WTC11 (cell line): Measurements from ENCODE around the gene INAFM2. TPM values are rescaled to one million over a fixed set of nuclear protein-coding genes. Genes with fewer than 3 reads are reported as not detected.

ENCODE experiments used
- ATAC-seq: fragments of 200-7000 bp; cut with Tn5 transposase; 2 replicates; pipeline ENCODE4 v1.10.0; 2021; ENCODE audit warnings: mild to moderate bottlenecking, moderate library complexity
- CTCF ChIA-PET: fragments of 300-600 bp; sonication (Branson Sonifier 250); formaldehyde crosslinking; loops from one replicate; lab custom pipeline; 2021; ENCODE audit warnings: antibody characterized with exemption; lab: Charles Lee
- POLR2A ChIA-PET: fragments of 350-600 bp; sonication (Branson Sonifier 250); formaldehyde crosslinking; loops from one replicate; lab custom pipeline; 2021; ENCODE audit warnings: antibody characterized with exemption; lab: Charles Lee
- DNase-seq: peaks from one replicate; pipeline ENCODE4 v3.0.0; 2021; ENCODE audit warnings: low spot score
- H3K27ac Mint-ChIP-seq: 2 replicates; pipeline ENCODE4 v1.8.0; 2021; ENCODE audit warnings: mixed read lengths
- H3K27me3 Mint-ChIP-seq: 2 replicates; pipeline ENCODE4 v1.8.0; 2021; ENCODE audit warnings: low read depth, mild to moderate bottlenecking, moderate library complexity, mixed read lengths
- H3K36me3 Mint-ChIP-seq: 2 replicates; pipeline ENCODE4 v1.8.0; 2021; ENCODE audit warnings: mixed read lengths
- H3K4me1 Mint-ChIP-seq: 2 replicates; pipeline ENCODE4 v1.8.0; 2022; ENCODE audit warnings: mixed read lengths
- H3K4me3 Mint-ChIP-seq: 2 replicates; pipeline ENCODE4 v1.8.0; 2021; ENCODE audit warnings: mild to moderate bottlenecking, moderate library complexity, mixed read lengths
- H3K9me3 Mint-ChIP-seq: 2 replicates; pipeline ENCODE4 v1.8.0; 2021; ENCODE audit warnings: mixed read lengths
- ATF1 ChIP-seq: sonication (generic); formaldehyde crosslinking; IDR thresholded peaks from 2 replicates; pipeline ENCODE4 v1.8.1; 2023; ENCODE audit warnings: mild to moderate bottlenecking, moderate library complexity, missing genetic modification reagents
- ELF4 ChIP-seq: sonication (generic); formaldehyde crosslinking; IDR thresholded peaks from 2 replicates; pipeline ENCODE4 v1.8.1; 2022; ENCODE audit warnings: low read depth, mild to moderate bottlenecking, moderate library complexity, missing genetic modification reagents
- FOXJ3 ChIP-seq: sonication (generic); formaldehyde crosslinking; IDR thresholded peaks from 2 replicates; pipeline ENCODE4 v1.9.0; 2021; ENCODE audit warnings: missing genetic modification reagents, mild to moderate bottlenecking, borderline replicate concordance
- IRF2 ChIP-seq: sonication (generic); formaldehyde crosslinking; IDR thresholded peaks from 2 replicates; pipeline ENCODE4 v1.8.0; 2022; ENCODE audit warnings: low read depth, missing genetic modification reagents, borderline replicate concordance
- SMAD4 ChIP-seq: sonication (generic); formaldehyde crosslinking; IDR thresholded peaks from 2 replicates; pipeline ENCODE4 v1.8.0; 2022; ENCODE audit warnings: mild to moderate bottlenecking, missing genetic modification reagents
- TP53 ChIP-seq: sonication (generic); formaldehyde crosslinking; IDR thresholded peaks from 2 replicates; pipeline ENCODE4 v1.8.1; 2023; ENCODE audit warnings: mild to moderate bottlenecking, missing genetic modification reagents
- ZNF219 ChIP-seq: sonication (generic); formaldehyde crosslinking; IDR thresholded peaks from 2 replicates; pipeline ENCODE4 v1.8.0; 2023; ENCODE audit warnings: missing genetic modification reagents, mild to moderate bottlenecking, borderline replicate concordance
- ZNF232 ChIP-seq: sonication (generic); formaldehyde crosslinking; IDR thresholded peaks from 2 replicates; pipeline ENCODE4 v1.8.0; 2022; ENCODE audit warnings: mild to moderate bottlenecking, missing genetic modification reagents
- ZNF317 ChIP-seq: sonication (generic); formaldehyde crosslinking; IDR thresholded peaks from 2 replicates; pipeline ENCODE4 v1.8.1; 2023; ENCODE audit warnings: low read depth, mild to moderate bottlenecking, moderate library complexity, missing genetic modification reagents, borderline replicate concordance
- ZNF423 ChIP-seq: fragments of 250-450 bp; sonication (Bioruptor Pico); IDR thresholded peaks from 2 replicates; pipeline ENCODE4 v2.1.2; 2022; ENCODE audit warnings: mild to moderate bottlenecking, moderate library complexity
- total RNA-seq: library from RNA; stranded (reverse); gene quantifications from 3 replicates; pipeline ENCODE4 v1.2.3, GENCODE V29; 2021
- TF ChIP-seq, protein P1 (sequence below): sonication (generic); formaldehyde crosslinking; IDR thresholded peaks from 2 replicates; pipeline ENCODE4 v1.8.1; 2022; ENCODE audit warnings: mild to moderate bottlenecking, moderate library complexity, missing genetic modification reagents
- TF ChIP-seq, protein P2 (sequence below): sonication (generic); formaldehyde crosslinking; IDR thresholded peaks from 2 replicates; pipeline ENCODE4 v1.8.0; 2023; ENCODE audit warnings: missing genetic modification reagents, mild to moderate bottlenecking, borderline replicate concordance
- TF ChIP-seq, protein P3 (sequence below): sonication (generic); formaldehyde crosslinking; IDR thresholded peaks from 2 replicates; pipeline ENCODE4 v1.8.1; 2022; ENCODE audit warnings: low read depth, missing genetic modification reagents, borderline replicate concordance
- TF ChIP-seq, protein P4 (sequence below): sonication (generic); formaldehyde crosslinking; IDR thresholded peaks from 2 replicates; pipeline ENCODE4 v1.8.0; 2022; ENCODE audit warnings: missing genetic modification reagents
- TF ChIP-seq, protein P5 (sequence below): fragments of 250-450 bp; sonication (Bioruptor Pico); IDR thresholded peaks from 2 replicates; pipeline ENCODE4 v1.9.0; 2021; ENCODE audit warnings: moderate library complexity, mild to moderate bottlenecking, inconsistent platforms, borderline replicate concordance

The INAFM2 gene
- total RNA-seq, 1 experiment from 2014 or later: 34.2 TPM

DNA sequence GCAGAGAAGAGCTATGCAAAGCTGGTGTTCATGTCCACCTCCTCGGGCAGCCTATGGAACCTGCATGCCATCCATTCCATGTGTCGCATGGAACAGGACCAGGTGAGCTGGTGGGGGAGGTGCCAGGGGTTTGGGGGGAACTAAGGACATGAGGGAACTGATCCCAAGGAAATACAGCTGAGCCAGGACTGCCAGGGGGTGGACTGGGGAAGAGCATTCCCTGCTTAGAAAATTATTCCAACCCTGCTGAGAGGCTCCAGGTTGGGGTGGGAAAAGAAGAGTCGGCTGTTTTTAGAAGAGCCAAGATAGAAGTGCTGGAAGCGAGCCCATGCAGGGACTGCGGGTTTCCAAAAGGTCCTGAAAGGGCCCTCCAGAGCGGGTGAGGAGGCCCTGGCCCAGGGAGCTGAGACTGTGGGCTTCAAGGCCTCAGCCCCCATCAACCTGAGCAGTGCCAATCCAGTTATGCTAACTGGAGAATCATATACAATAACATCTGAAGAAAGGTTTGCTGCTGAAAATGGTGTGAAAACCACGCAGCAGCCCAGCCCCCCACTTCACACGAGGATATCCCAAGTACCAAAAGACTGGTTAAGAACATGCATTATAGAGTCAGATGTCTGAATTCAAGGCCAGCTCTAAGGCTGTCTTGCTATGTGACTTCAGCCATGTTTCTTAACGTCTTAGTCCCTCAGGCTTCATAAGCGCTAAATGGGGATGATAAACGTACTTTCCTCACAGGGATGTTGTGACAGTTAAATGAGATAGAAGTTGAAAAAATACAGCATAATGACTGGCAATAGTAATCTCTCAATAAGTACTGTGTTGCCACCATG, 42.3 kb downstream of the INAFM2 start:
- Mint-ChIP-seq H3K4me1 (peaks cover 5% of the 10 kb centered on the region), H3K36me3 (no peaks in the 10 kb centered on the region), H3K4me3 (no peak overlapping the region), H3K9me3 (no peaks in the 10 kb centered on the region), H3K27ac (no peak overlapping the region), H3K27me3 (peaks cover 47% of the 10 kb centered on the region)
- ATAC-seq: no peak
- CTCF ChIA-PET: interaction anchor here (1.2 to 8.4 kb wide), 4 partner anchors 22 to 91 kb away, joined by 4 to 87 read pairs (median 62); partner anchors contain the start of gene CCDC9B
- DNase-seq: no peak
- POLR2A ChIA-PET: interaction anchor here (1.2 kb wide), 1 partner anchor 8 kb away, joined by 3 read pairs; the partner anchor contains the start of gene DISP2
- TF ChIP-seq TP53 (CRISPR knock-in tag) (no peak), IRF2 (CRISPR knock-in tag) (no peak), ELF4 (no peak), ZNF317 (CRISPR knock-in tag) (no peak), ATF1 (CRISPR knock-in tag) (no peak), ZNF232 (CRISPR knock-in tag) (no peak), FOXJ3 (CRISPR knock-in tag) (no peak)
- TF ChIP-seq, protein P1, sequence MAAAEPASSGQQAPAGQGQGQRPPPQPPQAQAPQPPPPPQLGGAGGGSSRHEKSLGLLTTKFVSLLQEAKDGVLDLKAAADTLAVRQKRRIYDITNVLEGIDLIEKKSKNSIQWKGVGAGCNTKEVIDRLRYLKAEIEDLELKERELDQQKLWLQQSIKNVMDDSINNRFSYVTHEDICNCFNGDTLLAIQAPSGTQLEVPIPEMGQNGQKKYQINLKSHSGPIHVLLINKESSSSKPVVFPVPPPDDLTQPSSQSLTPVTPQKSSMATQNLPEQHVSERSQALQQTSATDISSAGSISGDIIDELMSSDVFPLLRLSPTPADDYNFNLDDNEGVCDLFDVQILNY (CRISPR knock-in tag): no peak

DNA sequence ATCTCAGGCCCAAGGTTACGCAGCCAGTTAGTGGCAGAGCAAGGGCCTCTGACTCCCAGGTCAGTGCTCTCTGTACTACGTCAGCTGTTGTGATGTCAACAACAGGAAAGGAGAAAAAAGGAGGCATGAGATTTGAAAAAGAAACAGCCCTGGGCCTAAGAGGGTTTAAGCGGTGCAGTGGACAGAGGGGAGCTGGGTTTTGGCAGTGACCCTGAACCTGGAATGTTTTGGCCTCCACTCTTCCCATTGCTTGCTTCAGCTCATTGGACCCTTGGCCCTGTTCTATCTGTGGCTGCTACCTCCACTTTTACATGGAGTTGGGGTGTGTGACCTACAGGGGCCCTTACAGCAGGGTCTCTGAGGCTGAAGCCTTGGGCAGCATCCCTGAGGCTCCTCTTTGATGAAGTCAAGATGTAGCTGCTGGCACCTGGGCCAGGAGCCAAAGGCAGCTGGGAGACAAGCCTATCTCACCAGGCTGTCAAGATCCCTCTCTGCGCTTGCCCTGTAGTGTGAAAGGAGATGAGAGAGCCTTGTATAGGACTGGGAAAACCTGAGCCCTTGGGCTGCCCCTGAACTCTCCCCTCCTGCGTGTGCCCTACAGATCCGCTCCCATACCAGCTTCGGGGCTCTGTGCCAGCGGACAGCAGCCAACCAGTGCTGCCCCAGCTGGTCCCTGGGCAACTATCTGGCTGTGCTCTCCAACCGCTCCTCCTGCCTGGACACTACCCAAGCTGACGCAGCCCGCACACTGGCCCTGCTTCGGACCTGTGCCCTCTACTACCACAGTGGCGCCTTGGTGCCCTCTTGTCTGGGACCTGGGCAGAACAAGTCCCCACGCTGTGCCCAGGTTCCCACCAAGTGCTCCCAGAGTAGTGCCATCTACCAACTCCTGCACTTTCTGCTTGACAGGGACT, 43.2 kb downstream of the INAFM2 start:
- ATAC-seq (no peak), DNase-seq (no peak)
- peaks cover 8% of the 10 kb centered on the region for H3K4me1 Mint-ChIP-seq
- ChIA-PET POLR2A (interaction anchor here (1.2 to 1.8 kb wide), 2 partner anchors 9 to 16 kb away, joined by 3 to 6 read pairs; partner anchors contain the start of genes DISP2 and KNSTRN), CTCF (interaction anchor here (0.7 to 8.4 kb wide), 13 partner anchors 9 to 92 kb away, joined by 3 to 87 read pairs (median 6); partner anchors contain the start of genes CCDC9B, DISP2 and IVD)
- H3K4me3 Mint-ChIP-seq: no peak overlapping the region; the same call in 1 of the 2 replicates
- H3K9me3 Mint-ChIP-seq: no peaks in the 10 kb centered on the region
- H3K27me3 Mint-ChIP-seq: peaks cover 52% of the 10 kb centered on the region
- H3K27ac Mint-ChIP-seq: no peak overlapping the region
- H3K36me3 Mint-ChIP-seq: no peaks in the 10 kb centered on the region
- TF ChIP-seq, protein P2, sequence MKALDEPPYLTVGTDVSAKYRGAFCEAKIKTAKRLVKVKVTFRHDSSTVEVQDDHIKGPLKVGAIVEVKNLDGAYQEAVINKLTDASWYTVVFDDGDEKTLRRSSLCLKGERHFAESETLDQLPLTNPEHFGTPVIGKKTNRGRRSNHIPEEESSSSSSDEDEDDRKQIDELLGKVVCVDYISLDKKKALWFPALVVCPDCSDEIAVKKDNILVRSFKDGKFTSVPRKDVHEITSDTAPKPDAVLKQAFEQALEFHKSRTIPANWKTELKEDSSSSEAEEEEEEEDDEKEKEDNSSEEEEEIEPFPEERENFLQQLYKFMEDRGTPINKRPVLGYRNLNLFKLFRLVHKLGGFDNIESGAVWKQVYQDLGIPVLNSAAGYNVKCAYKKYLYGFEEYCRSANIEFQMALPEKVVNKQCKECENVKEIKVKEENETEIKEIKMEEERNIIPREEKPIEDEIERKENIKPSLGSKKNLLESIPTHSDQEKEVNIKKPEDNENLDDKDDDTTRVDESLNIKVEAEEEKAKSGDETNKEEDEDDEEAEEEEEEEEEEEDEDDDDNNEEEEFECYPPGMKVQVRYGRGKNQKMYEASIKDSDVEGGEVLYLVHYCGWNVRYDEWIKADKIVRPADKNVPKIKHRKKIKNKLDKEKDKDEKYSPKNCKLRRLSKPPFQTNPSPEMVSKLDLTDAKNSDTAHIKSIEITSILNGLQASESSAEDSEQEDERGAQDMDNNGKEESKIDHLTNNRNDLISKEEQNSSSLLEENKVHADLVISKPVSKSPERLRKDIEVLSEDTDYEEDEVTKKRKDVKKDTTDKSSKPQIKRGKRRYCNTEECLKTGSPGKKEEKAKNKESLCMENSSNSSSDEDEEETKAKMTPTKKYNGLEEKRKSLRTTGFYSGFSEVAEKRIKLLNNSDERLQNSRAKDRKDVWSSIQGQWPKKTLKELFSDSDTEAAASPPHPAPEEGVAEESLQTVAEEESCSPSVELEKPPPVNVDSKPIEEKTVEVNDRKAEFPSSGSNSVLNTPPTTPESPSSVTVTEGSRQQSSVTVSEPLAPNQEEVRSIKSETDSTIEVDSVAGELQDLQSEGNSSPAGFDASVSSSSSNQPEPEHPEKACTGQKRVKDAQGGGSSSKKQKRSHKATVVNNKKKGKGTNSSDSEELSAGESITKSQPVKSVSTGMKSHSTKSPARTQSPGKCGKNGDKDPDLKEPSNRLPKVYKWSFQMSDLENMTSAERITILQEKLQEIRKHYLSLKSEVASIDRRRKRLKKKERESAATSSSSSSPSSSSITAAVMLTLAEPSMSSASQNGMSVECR: no peak
- TF ChIP-seq ZNF423 (CRISPR knock-in tag): no peak
- TF ChIP-seq, protein P3, sequence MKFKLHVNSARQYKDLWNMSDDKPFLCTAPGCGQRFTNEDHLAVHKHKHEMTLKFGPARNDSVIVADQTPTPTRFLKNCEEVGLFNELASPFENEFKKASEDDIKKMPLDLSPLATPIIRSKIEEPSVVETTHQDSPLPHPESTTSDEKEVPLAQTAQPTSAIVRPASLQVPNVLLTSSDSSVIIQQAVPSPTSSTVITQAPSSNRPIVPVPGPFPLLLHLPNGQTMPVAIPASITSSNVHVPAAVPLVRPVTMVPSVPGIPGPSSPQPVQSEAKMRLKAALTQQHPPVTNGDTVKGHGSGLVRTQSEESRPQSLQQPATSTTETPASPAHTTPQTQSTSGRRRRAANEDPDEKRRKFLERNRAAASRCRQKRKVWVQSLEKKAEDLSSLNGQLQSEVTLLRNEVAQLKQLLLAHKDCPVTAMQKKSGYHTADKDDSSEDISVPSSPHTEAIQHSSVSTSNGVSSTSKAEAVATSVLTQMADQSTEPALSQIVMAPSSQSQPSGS: no peak
- TF ChIP-seq ZNF219 (CRISPR knock-in tag): no peak
- no peak for TF ChIP-seq IRF2 (CRISPR knock-in tag)
- no peak for TF ChIP-seq SMAD4 (CRISPR knock-in tag)
- TF ChIP-seq, protein P4, sequence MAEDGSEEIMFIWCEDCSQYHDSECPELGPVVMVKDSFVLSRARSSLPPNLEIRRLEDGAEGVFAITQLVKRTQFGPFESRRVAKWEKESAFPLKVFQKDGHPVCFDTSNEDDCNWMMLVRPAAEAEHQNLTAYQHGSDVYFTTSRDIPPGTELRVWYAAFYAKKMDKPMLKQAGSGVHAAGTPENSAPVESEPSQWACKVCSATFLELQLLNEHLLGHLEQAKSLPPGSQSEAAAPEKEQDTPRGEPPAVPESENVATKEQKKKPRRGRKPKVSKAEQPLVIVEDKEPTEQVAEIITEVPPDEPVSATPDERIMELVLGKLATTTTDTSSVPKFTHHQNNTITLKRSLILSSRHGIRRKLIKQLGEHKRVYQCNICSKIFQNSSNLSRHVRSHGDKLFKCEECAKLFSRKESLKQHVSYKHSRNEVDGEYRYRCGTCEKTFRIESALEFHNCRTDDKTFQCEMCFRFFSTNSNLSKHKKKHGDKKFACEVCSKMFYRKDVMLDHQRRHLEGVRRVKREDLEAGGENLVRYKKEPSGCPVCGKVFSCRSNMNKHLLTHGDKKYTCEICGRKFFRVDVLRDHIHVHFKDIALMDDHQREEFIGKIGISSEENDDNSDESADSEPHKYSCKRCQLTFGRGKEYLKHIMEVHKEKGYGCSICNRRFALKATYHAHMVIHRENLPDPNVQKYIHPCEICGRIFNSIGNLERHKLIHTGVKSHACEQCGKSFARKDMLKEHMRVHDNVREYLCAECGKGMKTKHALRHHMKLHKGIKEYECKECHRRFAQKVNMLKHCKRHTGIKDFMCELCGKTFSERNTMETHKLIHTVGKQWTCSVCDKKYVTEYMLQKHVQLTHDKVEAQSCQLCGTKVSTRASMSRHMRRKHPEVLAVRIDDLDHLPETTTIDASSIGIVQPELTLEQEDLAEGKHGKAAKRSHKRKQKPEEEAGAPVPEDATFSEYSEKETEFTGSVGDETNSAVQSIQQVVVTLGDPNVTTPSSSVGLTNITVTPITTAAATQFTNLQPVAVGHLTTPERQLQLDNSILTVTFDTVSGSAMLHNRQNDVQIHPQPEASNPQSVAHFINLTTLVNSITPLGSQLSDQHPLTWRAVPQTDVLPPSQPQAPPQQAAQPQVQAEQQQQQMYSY (CRISPR knock-in tag): no peak
- TF ChIP-seq, protein P5, sequence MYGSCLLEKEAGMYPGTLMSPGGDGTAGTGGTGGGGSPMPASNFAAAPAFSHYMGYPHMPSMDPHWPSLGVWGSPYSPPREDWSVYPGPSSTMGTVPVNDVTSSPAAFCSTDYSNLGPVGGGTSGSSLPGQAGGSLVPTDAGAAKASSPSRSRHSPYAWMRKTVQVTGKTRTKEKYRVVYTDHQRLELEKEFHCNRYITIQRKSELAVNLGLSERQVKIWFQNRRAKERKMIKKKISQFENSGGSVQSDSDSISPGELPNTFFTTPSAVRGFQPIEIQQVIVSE: no peak
- TF ChIP-seq ATF1 (CRISPR knock-in tag): no peak
